PC-9 (cell line): ENCODE results near the gene CAMTA1. TPM values are rescaled to one million over a fixed set of nuclear protein-coding genes. Genes with fewer than 3 reads are reported as not detected.

Experiments used
- BruUV-seq: library from RNA; stranded (reverse); fragments of 400-500 nt; replicated peaks from 2 replicates; lab custom pipeline; 2021; lab: Mats Ljungman, UMichigan
- CTCF ChIA-PET: fragments of 300-600 bp; sonication (Branson Sonifier 250); formaldehyde crosslinking; loops from one replicate; lab custom pipeline; 2022; ENCODE audit warnings: antibody characterized with exemption; lab: Charles Lee
- POLR2A ChIA-PET: fragments of 300-600 bp; sonication (Branson Sonifier 250); formaldehyde crosslinking; loops from one replicate; lab custom pipeline; 2022; ENCODE audit warnings: antibody characterized with exemption; ENCODE audit not compliant: unreplicated experiment; lab: Charles Lee
- DNase-seq, 2 experiments: peaks; one replicate each; pipeline versions ENCODE4 v3.0.0 to v3.0.0-alpha.2; 2015 to 2022; ENCODE audit warnings: mixed read lengths in 1 of 2
- H2AFZ ChIP-seq: fragments of 200-600 bp; sonication (generic); 2 replicates; pipeline ENCODE4 v1.8.1; 2017; ENCODE audit warnings: antibody characterized with exemption
- H3F3A ChIP-seq: fragments of 200-600 bp; sonication (generic); 2 replicates; pipeline ENCODE4 v1.8.1; 2017; ENCODE audit warnings: antibody characterized with exemption, mild to moderate bottlenecking, low read depth; ENCODE audit not compliant: insufficient read depth
- H3K27ac ChIP-seq: fragments of 200-600 bp; sonication (generic); 2 replicates; pipeline ENCODE4 v1.6.1; 2016; ENCODE audit warnings: mixed run types
- H3K27me3 ChIP-seq: fragments of 200-600 bp; sonication (generic); 2 replicates; pipeline ENCODE4 v1.6.1; 2016; ENCODE audit warnings: low read depth, mixed run types; ENCODE audit not compliant: insufficient read depth
- H3K36me3 ChIP-seq: fragments of 200-600 bp; sonication (generic); 2 replicates; pipeline ENCODE4 v1.6.1; 2016; ENCODE audit warnings: low read depth, mixed run types
- H3K4me1 ChIP-seq: fragments of 200-600 bp; sonication (generic); replicated peaks from 2 replicates; pipeline ENCODE4 v1.6.1; 2016; ENCODE audit warnings: mixed run types; ENCODE audit not compliant: insufficient read depth
- H3K4me2 ChIP-seq: fragments of 200-600 bp; sonication (generic); 2 replicates; pipeline ENCODE4 v1.6.1; 2017; ENCODE audit warnings: mixed run types
- H3K4me3 ChIP-seq: fragments of 200-600 bp; sonication (generic); 2 replicates; pipeline ENCODE4 v1.6.1; 2016; ENCODE audit warnings: mixed run types
- H3K79me2 ChIP-seq: fragments of 200-600 bp; sonication (generic); 2 replicates; pipeline ENCODE4 v1.6.1; 2017; ENCODE audit warnings: low read depth, mixed run types
- H3K9me2 ChIP-seq: fragments of 200-600 bp; sonication (generic); 2 replicates; pipeline ENCODE4 v1.8.1; 2017; ENCODE audit warnings: mild to moderate bottlenecking; ENCODE audit not compliant: insufficient read depth
- H3K9me3 ChIP-seq: fragments of 200-600 bp; sonication (generic); 2 replicates; pipeline ENCODE4 v1.8.1; 2016; ENCODE audit warnings: low read depth; ENCODE audit not compliant: insufficient read depth
- H4K20me1 ChIP-seq: fragments of 200-600 bp; sonication (generic); 2 replicates; pipeline ENCODE4 v1.8.1; 2017; ENCODE audit not compliant: insufficient read depth
- CTCF ChIP-seq: fragments of 200-600 bp; sonication (generic); conservative IDR thresholded peaks from 2 replicates; pipeline ENCODE4 v1.6.1; 2017; ENCODE audit warnings: mixed run types, antibody characterized with exemption, mild to moderate bottlenecking, moderate library complexity
- EZH2 ChIP-seq: fragments of 200-600 bp; sonication (generic); IDR thresholded peaks from 2 replicates; pipeline ENCODE4 v1.8.0; 2017; ENCODE audit warnings: antibody characterized with exemption, low read depth
- intact Hi-C: fragments of 100-400 bp; cut with micrococcal nuclease; formaldehyde crosslinking; loops from one replicate; pipeline ENCODE4 v1.10.0; 2022; ENCODE audit not compliant: unreplicated experiment
- total RNA-seq: library from RNA; stranded (reverse); gene quantifications from 2 replicates; pipeline ENCODE4 v1.2.3, GENCODE V29; 2021

The CAMTA1 gene
- total RNA-seq, 1 experiment from 2014 or later: 72.3 TPM

- Histone ChIP-seq H4K20me1 (no peaks in the 10 kb centered on the region), H3K27me3 (peaks cover 12% of the 10 kb centered on the region), H2AFZ (no peak overlapping the region), H3K4me1 (no peaks in the 10 kb centered on the region), H3K79me2 (no peaks in the 10 kb centered on the region), H3F3A (no peaks in the 10 kb centered on the region), H3K4me3 (no peak overlapping the region), H3K36me3 (no peaks in the 10 kb centered on the region), H3K9me3 (no peaks in the 10 kb centered on the region), H3K4me2 (no peak overlapping the region), H3K27ac (no peak overlapping the region), H3K9me2 (no peaks in the 10 kb centered on the region)
- POLR2A ChIA-PET: no interaction called here
- no TSS peak for BruUV-seq
- intact Hi-C loops: no loop called here
- no peak for DNase-seq
- TF ChIP-seq EZH2 (no peak), CTCF (no peak)
- CTCF ChIA-PET: no interaction called here
Observed at GRCh38 chr1:7615138-7615537, 829.9 kb downstream of the CAMTA1 start.

GRCh38 chr1:7616076-7616832 is 831.0 kb downstream of the CAMTA1 start:
- no peak overlapping the region for H3K27ac ChIP-seq
- BruUV-seq: no TSS peak
- DNase-seq: peak in 1 of 2 experiments; percentile 14
- ChIA-PET CTCF (no interaction called here), POLR2A (interaction anchor here (0.6 kb wide), 1 partner anchor 329 kb away, joined by 4 read pairs; no protein-coding TSS in a partner anchor)
- H3K27me3 ChIP-seq: peaks cover 9% of the 10 kb centered on the region
- TF ChIP-seq CTCF (no peak), EZH2 (no peak)
- no peak overlapping the region for H3K4me3 ChIP-seq
- H3K79me2 ChIP-seq: no peaks in the 10 kb centered on the region
- intact Hi-C loops: no loop called here
- no peaks in the 10 kb centered on the region for H3F3A ChIP-seq
- no peaks in the 10 kb centered on the region for H4K20me1 ChIP-seq
- no peak overlapping the region for H3K4me2 ChIP-seq
- H2AFZ ChIP-seq: no peak overlapping the region
- no peaks in the 10 kb centered on the region for H3K4me1 ChIP-seq
- H3K36me3 ChIP-seq: no peaks in the 10 kb centered on the region
- H3K9me3 ChIP-seq: no peaks in the 10 kb centered on the region
- no peaks in the 10 kb centered on the region for H3K9me2 ChIP-seq

GRCh38 chr1:7616953-7617352 is 831.7 kb downstream of the CAMTA1 start:
- H2AFZ ChIP-seq: no peak overlapping the region
- no peak for DNase-seq
- H3K9me2 ChIP-seq: no peaks in the 10 kb centered on the region
- no TSS peak for BruUV-seq
- H3F3A ChIP-seq: no peaks in the 10 kb centered on the region
- CTCF ChIA-PET: no interaction called here
- no peak overlapping the region for H3K27ac ChIP-seq
- no peak overlapping the region for H3K4me2 ChIP-seq
- H3K9me3 ChIP-seq: no peaks in the 10 kb centered on the region
- peaks cover 12% of the 10 kb centered on the region; the same call in 1 of the 2 replicates for H3K27me3 ChIP-seq
- no peaks in the 10 kb centered on the region for H3K79me2 ChIP-seq
- no peak overlapping the region for H3K4me3 ChIP-seq
- POLR2A ChIA-PET: interaction anchor here (0.6 kb wide), 1 partner anchor 330 kb away, joined by 4 read pairs; no protein-coding TSS in a partner anchor
- H4K20me1 ChIP-seq: no peaks in the 10 kb centered on the region
- TF ChIP-seq EZH2 (no peak), CTCF (no peak)
- no peaks in the 10 kb centered on the region for H3K4me1 ChIP-seq
- intact Hi-C loops: no loop called here
- no peaks in the 10 kb centered on the region for H3K36me3 ChIP-seq
